ENCODE data around the gene FARS2.

DNA sequence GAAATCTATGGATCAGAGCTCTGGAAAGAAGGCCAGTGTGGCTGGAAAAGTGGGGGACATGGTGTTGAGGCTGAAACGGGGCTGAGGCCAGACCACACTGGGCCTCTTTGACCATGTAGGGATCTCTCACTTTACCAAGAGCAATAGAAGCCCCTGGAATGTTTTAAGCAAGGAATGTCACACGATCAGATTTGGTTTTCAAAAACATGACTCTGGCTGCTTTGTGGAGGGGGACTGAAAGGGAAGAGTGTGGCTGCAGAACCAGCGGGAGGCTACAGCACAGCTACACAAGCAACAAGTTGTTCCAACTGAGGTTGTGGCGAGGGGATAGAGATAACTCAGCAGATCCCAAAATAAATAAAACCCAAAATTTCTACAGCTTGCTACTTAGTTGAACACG is 399.5 kb downstream of the FARS2 start:
- TF ChIP-seq, protein P1, sequence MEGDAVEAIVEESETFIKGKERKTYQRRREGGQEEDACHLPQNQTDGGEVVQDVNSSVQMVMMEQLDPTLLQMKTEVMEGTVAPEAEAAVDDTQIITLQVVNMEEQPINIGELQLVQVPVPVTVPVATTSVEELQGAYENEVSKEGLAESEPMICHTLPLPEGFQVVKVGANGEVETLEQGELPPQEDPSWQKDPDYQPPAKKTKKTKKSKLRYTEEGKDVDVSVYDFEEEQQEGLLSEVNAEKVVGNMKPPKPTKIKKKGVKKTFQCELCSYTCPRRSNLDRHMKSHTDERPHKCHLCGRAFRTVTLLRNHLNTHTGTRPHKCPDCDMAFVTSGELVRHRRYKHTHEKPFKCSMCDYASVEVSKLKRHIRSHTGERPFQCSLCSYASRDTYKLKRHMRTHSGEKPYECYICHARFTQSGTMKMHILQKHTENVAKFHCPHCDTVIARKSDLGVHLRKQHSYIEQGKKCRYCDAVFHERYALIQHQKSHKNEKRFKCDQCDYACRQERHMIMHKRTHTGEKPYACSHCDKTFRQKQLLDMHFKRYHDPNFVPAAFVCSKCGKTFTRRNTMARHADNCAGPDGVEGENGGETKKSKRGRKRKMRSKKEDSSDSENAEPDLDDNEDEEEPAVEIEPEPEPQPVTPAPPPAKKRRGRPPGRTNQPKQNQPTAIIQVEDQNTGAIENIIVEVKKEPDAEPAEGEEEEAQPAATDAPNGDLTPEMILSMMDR (IDR thresholded peaks at IDR 0.05), result no peak
- TF ChIP-seq POLR2AphosphoS5 (IDR thresholded peaks at IDR 0.05), result no peak
- no peak for TF ChIP-seq EP300 (IDR thresholded peaks at IDR 0.05)
- no peak for TF ChIP-seq POLR2A (IDR thresholded peaks at IDR 0.05; ENCODE audit: low read depth)
